ENCODE measurements around the gene SGCA. TPM values are rescaled to one million over a fixed set of nuclear protein-coding genes. Genes with fewer than 3 reads are reported as not detected.
A peak's percentile ranks its signal among the peaks of the same experiment; 100 is the strongest.

The SGCA gene
- total and polyA plus RNA-seq, 9 of the 15 experiments (the other 6 are each of a cell fraction or from before 2014, with no cell fraction given) = not detected

- TF ChIP-seq, protein P1, sequence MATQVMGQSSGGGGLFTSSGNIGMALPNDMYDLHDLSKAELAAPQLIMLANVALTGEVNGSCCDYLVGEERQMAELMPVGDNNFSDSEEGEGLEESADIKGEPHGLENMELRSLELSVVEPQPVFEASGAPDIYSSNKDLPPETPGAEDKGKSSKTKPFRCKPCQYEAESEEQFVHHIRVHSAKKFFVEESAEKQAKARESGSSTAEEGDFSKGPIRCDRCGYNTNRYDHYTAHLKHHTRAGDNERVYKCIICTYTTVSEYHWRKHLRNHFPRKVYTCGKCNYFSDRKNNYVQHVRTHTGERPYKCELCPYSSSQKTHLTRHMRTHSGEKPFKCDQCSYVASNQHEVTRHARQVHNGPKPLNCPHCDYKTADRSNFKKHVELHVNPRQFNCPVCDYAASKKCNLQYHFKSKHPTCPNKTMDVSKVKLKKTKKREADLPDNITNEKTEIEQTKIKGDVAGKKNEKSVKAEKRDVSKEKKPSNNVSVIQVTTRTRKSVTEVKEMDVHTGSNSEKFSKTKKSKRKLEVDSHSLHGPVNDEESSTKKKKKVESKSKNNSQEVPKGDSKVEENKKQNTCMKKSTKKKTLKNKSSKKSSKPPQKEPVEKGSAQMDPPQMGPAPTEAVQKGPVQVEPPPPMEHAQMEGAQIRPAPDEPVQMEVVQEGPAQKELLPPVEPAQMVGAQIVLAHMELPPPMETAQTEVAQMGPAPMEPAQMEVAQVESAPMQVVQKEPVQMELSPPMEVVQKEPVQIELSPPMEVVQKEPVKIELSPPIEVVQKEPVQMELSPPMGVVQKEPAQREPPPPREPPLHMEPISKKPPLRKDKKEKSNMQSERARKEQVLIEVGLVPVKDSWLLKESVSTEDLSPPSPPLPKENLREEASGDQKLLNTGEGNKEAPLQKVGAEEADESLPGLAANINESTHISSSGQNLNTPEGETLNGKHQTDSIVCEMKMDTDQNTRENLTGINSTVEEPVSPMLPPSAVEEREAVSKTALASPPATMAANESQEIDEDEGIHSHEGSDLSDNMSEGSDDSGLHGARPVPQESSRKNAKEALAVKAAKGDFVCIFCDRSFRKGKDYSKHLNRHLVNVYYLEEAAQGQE (IDR thresholded peaks at IDR 0.05; ENCODE audit: borderline replicate concordance) = peak; percentile 96
- TF ChIP-seq, protein P1 (CRISPR knock-in tag; IDR thresholded peaks at IDR 0.05; ENCODE audit: low read depth) = 0 out of 2 replicates have a peak, but pooled peaks have one; percentile 49
- peak; percentile 77 for TF ChIP-seq SMAD4 (CRISPR knock-in tag; conservative IDR thresholded peaks at IDR 0.05)
- peak; percentile 77; the same call in 1 of the 2 replicates for TF ChIP-seq KLF13 (tag; IDR thresholded peaks at IDR 0.05; ENCODE audit: borderline replicate concordance, low read depth)
- TF ChIP-seq TRIM28 (IDR thresholded peaks at IDR 0.05) = no peak
- peak; percentile 88; the same call in 1 of the 2 replicates for TF ChIP-seq KLF1 (tag; IDR thresholded peaks at IDR 0.05)
- no peak for TF ChIP-seq ATF3 (IDR thresholded peaks at IDR 0.05)
- TF ChIP-seq ATF3 (CRISPR knock-in tag; conservative IDR thresholded peaks at IDR 0.05) = 0 out of 2 replicates have a peak, but pooled peaks have one; percentile 32
- TF ChIP-seq TAF15 (IDR thresholded peaks at IDR 0.05; ENCODE audit: low read depth, low read length) = no peak
- TF ChIP-seq, protein P2, sequence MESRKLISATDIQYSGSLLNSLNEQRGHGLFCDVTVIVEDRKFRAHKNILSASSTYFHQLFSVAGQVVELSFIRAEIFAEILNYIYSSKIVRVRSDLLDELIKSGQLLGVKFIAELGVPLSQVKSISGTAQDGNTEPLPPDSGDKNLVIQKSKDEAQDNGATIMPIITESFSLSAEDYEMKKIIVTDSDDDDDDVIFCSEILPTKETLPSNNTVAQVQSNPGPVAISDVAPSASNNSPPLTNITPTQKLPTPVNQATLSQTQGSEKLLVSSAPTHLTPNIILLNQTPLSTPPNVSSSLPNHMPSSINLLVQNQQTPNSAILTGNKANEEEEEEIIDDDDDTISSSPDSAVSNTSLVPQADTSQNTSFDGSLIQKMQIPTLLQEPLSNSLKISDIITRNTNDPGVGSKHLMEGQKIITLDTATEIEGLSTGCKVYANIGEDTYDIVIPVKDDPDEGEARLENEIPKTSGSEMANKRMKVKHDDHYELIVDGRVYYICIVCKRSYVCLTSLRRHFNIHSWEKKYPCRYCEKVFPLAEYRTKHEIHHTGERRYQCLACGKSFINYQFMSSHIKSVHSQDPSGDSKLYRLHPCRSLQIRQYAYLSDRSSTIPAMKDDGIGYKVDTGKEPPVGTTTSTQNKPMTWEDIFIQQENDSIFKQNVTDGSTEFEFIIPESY (CRISPR knock-in tag; IDR thresholded peaks at IDR 0.05) = 0 out of 2 replicates have a peak, but pooled peaks have one; percentile 23
- TF ChIP-seq ZBTB5 (IDR thresholded peaks at IDR 0.05) = no peak
These were observed 34.9 kb downstream of the SGCA start (continued) for GRCh38 chr17:50200457-50201275.
